Stimulated activated CD8-positive, alpha-beta memory T cell treated with anti-CD3 and anti-CD28 coated beads, Interleukin-2, amount 100 ng/mL, for 1 hour (primary cell): ENCODE data around the gene JSRP1.
"Not testable (repeated sequence)": the region's sequence is repeated elsewhere in the genome, so short reads cannot be mapped to it uniquely, and the experiment has no call there.

Source experiments
- DNase-seq, 2 donors: peaks; one replicate each; pipeline ENCODE4 v3.0.0-alpha.2; 2020; ENCODE audit warnings: low read depth in 2 of 2

The JSRP1 gene

DNA sequence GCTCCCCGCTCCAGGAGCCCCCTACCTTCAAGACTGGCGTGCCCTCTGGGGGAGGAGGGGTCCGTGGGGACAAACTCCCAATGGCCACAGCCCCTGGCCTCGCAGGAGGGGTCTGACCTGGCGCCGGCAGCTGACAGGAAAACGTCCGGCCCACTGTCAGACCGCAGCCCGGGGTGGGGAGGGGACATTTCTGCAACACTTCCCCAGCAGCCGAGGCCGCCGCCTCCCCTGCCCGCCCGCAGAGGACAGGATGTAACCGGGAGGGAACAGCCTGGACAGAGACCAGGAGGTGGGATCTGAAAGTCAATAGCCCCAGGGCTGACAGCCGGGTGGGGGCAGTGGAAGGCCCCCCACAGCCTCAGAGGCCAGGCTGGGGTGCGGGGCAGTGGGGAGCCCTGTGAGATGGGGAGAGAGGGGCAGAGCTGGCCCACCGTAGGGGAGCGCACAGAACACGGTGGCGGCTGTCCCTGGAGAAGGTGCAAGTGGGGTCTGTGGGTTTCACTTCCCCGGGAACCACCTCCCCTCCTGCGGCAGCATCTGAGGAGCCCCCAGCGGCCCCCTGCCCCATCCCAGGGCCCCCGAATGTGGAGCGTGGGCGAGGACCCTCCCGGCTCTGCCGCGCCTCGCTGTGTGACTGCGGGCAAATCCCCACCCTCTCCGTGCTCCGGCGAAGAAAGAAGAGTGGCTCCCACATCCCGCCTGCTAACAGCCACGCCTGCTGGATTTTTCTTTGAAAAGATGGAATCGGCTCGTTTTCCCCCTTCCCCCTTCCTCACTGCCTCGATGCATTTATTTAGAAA is 26.0 kb upstream of the JSRP1 start, which contains the start of gene PEAK3:
TSS of gene PEAK3 (minus strand) at position 114 of the 800 bp plus-strand sequence. CDS start 1,244 bp downstream, outside the sequence.
- DNase-seq = no peak

GRCh38 chr19:2281265-2282061 is 25.2 kb upstream of the JSRP1 start:
- DNase-seq = not testable (repeated sequence)

- no peak for DNase-seq
Observed at GRCh38 chr19:2280633-2281264, 24.5 kb upstream of the JSRP1 start.

- DNase-seq = no peak
Observed at GRCh38 chr19:2278459-2279158, 22.4 kb upstream of the JSRP1 start.

- no peak for DNase-seq
Observed at GRCh38 chr19:2277138-2277537, 20.9 kb upstream of the JSRP1 start.

GRCh38 chr19:2276429-2276986 is 20.3 kb upstream of the JSRP1 start:
- DNase-seq = no peak

- no peak for DNase-seq
Observed at GRCh38 chr19:2275588-2276428, 19.6 kb upstream of the JSRP1 start.

- DNase-seq = no peak
Observed at GRCh38 chr19:2274931-2275535, 18.8 kb upstream of the JSRP1 start.

DNA sequence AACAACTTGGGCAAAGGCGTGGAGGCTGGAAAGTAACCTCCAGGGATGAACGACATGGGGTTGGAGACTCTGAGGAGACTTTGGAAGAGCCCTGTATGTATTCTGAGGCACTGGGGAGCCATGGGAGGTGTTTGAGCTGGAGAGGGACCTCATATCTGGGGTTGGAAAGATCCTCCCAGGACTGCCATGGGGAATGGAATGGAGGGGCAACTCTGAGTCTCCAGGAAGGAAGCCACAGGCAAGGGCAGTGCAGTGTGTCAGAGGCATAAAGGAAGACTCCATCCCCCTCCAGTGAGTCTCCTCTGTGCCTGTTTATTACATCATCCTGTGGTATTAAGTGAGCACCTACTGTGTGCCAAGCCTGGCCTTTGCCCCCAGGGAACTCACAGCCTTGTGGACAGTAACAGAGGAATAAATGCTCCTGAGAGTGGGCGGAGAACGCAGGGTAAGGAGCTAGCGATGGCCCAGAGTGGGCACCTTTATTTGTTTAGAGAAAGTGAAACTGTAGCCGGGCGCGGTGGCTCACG is 18.0 kb upstream of the JSRP1 start:
- DNase-seq = no peak

DNA sequence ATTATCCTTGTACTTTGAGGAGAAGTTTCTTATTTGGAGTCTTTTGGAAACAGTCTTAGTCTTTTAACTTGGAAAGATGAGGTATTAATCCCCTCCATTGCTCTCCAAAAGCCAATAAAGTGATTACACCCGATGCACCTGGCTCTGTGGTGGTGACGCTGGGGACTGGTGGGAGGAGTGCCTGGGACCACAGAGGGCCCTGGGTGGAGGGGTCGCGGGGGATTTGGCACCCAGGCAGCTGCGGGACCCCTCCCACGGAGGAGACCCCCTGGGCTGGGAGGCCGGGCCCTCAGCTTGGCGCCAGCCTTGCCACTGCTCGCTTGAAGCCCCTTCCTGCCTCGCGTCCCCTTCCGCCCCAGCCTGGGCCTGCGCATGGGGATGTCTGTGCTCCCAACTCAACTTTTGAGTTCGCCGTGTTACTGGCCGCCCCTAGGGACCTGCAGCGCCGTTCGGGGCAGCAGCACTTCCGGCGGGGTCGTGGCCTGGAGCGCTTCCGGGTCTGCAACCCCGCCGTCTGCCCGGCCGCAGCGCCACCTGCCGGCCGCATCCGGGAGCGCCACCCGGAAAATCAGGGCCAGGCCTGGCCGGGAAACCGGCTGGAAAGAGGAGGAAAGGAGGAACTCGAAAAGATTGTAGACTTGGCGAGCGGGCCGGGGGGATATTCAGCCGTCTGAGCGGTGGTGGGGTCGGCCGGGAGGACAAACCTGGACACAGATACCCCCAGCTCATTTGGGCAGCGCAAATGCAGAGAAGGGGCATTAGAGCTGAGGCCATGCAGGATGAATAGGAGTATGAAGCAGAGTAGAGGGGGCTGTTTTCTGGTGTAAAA is 17.4 kb upstream of the JSRP1 start:
- DNase-seq = peak in 1 of 2 donors; percentile 58

DNA sequence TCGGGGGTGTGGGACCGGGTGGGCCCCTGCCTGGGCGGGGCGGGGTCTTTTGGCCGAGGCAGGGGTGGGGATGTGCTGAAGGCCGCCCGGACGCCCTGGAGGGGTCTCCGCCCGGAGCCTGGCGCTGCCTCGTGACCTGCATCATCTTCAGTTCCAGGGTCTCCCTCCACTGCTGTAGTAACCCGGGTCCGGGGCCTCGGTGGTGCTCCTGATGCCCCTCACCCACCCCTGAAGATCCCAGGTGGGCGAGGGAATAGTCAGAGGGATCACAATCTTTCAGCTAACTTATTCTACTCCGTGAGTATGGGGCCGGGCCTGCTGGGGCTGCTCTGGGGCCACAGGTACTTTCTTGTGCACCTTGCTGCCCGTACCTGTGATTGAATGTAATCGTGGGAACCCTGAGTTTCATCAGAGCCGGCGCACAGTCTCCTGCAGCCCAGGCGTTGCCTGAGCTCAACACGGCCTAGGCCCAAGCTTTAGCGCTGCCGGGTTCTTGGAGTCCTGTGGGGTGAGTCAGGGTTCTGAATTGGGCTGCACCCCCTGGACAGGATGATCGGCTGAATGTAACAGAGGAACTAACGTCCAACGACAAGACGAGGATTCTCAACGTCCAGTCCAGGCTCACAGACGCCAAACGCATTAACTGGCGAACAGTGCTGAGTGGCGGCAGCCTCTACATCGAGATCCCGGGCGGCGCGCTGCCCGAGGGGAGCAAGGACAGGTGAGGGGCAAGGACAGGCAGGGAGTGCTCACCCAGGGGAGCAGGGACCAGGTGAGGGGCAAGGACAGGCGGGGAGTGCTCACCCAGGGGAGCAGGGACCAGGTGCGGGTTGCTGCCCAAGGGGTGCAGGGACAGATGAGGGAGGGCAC is 15.3 kb upstream of the JSRP1 start:
- DNase-seq = no peak

DNA sequence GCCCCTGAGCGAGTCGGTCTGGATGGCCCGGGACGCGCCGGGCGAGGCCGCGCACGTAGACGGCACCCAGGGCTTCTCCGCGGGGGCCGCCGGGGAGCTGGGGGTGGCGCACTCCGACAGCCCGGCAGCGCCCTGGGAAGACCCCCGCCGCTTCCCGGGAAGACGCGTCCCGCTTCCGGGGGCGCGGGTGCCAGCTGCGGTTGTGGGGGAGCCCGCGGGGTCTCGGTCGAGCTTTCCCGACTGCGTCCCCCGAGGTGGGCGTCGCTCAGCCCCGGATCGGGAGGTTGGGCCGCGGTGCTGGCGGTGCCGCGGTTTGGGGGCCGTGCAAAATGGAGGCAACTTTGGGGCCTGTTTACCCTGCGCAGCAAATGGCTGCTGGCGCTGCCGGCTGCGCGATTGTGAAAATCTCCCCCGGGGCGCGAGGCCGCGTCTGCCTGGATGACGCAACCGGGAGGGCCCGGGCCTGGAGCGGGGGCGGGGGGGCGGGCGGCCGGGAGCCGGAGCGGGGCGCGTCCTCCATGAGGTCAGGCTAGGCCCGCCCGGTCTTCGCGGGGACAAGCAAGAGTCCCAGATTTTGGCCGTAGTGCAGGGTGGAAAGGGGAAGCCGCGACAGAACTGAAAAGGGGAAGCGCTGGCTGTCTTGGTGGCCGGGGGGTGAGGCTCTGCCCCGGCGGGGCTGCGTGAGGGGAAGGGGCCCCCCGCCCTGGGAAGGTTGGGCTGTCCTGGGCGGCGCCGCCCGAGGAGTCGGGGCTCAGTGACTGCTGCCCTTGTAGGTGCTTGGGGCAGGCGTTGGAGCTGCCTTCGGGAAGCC is 14.4 kb upstream of the JSRP1 start:
- DNase-seq = peak; percentile 37 to 59

DNA sequence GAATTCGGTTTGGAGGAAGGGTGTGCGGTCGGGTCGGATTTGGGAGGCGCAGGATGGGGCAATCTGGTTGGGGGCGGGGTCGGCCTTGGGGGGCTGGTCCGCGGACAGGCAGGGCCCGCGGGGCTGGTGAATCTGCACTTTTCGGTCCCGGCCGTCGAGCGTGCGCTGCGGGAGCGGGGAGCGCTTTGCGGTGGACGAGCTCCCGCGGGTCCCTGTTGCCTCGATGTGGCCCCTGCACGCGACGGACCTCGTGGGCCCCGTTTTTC is 13.9 kb upstream of the JSRP1 start:
- no peak for DNase-seq

- DNase-seq = peak; percentile 98 to 99
Observed at GRCh38 chr19:2269244-2270156, 13.3 kb upstream of the JSRP1 start.

- no peak for DNase-seq
Observed at GRCh38 chr19:2268861-2269243, 12.6 kb upstream of the JSRP1 start.

DNA sequence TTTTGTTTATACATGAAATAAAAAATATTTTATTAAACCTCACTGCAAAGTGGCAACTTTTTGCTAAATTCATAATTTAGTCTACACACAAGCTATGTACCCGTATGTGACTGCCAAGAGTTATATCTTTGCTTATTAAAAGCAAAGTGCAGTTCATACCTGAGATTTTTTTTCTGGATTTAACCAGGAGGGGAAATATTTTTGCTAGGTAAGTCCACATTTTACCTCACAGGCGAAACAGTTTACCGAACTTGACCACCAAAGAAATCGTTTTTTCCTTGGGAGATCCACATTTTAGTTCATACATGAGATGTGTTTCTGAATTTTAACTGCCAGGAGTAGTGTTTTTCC is 12.2 kb upstream of the JSRP1 start:
- DNase-seq = no peak
